ENCODE measurements around the gene SPTAN1.

DNA sequence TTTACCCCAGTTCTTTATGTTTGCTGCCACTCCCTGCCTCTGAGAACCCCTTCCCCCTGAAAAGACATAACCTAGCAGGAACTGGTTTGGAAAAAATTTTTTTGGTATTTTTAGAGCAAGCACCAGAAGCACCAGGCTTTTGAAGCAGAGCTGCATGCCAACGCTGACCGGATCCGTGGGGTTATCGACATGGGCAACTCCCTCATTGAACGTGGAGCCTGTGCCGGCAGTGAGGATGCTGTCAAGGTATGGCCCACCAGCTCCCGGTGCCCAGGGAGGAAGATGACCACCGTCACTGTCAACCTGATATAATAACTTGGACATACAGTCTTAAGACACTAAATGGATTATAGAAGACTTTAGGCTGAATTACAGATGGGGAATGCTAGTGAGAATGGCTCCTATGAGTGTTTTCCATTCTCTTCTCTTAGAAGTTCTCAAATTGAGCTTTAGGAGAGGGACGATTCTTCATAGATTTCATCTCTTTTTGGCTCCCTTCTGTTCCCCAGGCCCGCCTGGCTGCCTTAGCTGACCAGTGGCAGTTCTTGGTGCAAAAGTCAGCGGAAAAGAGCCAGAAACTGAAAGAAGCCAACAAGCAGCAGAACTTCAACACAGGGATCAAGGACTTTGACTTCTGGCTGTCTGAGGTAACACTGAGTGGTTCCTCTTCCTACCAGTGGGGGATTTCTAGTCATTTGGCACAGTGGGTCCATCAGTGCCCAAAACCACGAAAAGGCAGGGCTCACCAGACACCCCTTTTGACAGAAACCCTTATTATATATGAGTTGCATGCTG, 59.4 kb downstream of the SPTAN1 start:
- no peak for TF ChIP-seq POLR2A (IDR thresholded peaks at IDR 0.05; ENCODE audit: borderline replicate concordance, extremely low read depth, insufficient read depth, insufficient read length)
- no peak for TF ChIP-seq ZNF274 (IDR thresholded peaks at IDR 0.05; ENCODE audit: low read depth, low read length)
- TF ChIP-seq, protein P1, sequence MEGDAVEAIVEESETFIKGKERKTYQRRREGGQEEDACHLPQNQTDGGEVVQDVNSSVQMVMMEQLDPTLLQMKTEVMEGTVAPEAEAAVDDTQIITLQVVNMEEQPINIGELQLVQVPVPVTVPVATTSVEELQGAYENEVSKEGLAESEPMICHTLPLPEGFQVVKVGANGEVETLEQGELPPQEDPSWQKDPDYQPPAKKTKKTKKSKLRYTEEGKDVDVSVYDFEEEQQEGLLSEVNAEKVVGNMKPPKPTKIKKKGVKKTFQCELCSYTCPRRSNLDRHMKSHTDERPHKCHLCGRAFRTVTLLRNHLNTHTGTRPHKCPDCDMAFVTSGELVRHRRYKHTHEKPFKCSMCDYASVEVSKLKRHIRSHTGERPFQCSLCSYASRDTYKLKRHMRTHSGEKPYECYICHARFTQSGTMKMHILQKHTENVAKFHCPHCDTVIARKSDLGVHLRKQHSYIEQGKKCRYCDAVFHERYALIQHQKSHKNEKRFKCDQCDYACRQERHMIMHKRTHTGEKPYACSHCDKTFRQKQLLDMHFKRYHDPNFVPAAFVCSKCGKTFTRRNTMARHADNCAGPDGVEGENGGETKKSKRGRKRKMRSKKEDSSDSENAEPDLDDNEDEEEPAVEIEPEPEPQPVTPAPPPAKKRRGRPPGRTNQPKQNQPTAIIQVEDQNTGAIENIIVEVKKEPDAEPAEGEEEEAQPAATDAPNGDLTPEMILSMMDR (IDR thresholded peaks at IDR 0.05 in 2 of 3, conservative IDR thresholded peaks at IDR 0.05 in 1 of 3; ENCODE audit: borderline replicate concordance in 1 of 3, insufficient read depth in 1 of 3, low read depth in 2 of 3, low read length in 2 of 3) = no peak
- TF ChIP-seq EZH2 (IDR thresholded peaks at IDR 0.05) = no peak
- TF ChIP-seq CEBPB (IDR thresholded peaks at IDR 0.05; ENCODE audit: low read depth) = no peak
- TF ChIP-seq RAD21 (IDR thresholded peaks at IDR 0.05; ENCODE audit: low read depth) = no peak
- no peak for TF ChIP-seq FOSL1 (IDR thresholded peaks at IDR 0.05; ENCODE audit: low read depth)
- TF ChIP-seq, protein P2, sequence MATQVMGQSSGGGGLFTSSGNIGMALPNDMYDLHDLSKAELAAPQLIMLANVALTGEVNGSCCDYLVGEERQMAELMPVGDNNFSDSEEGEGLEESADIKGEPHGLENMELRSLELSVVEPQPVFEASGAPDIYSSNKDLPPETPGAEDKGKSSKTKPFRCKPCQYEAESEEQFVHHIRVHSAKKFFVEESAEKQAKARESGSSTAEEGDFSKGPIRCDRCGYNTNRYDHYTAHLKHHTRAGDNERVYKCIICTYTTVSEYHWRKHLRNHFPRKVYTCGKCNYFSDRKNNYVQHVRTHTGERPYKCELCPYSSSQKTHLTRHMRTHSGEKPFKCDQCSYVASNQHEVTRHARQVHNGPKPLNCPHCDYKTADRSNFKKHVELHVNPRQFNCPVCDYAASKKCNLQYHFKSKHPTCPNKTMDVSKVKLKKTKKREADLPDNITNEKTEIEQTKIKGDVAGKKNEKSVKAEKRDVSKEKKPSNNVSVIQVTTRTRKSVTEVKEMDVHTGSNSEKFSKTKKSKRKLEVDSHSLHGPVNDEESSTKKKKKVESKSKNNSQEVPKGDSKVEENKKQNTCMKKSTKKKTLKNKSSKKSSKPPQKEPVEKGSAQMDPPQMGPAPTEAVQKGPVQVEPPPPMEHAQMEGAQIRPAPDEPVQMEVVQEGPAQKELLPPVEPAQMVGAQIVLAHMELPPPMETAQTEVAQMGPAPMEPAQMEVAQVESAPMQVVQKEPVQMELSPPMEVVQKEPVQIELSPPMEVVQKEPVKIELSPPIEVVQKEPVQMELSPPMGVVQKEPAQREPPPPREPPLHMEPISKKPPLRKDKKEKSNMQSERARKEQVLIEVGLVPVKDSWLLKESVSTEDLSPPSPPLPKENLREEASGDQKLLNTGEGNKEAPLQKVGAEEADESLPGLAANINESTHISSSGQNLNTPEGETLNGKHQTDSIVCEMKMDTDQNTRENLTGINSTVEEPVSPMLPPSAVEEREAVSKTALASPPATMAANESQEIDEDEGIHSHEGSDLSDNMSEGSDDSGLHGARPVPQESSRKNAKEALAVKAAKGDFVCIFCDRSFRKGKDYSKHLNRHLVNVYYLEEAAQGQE (IDR thresholded peaks at IDR 0.05; ENCODE audit: low read depth) = no peak
- TF ChIP-seq POLR2AphosphoS5 (IDR thresholded peaks at IDR 0.05; ENCODE audit: low read depth, low read length) = no peak
